Keratinocyte (primary cell): ENCODE measurements around the gene GRB10. TPM values are rescaled to one million over a fixed set of nuclear protein-coding genes. Genes with fewer than 3 reads are reported as not detected.
"Not testable (repeated sequence)": the region's sequence is repeated elsewhere in the genome, so short reads cannot be mapped to it uniquely, and the experiment has no call there.

Experiments used
- DNase-seq: peaks from one replicate; pipeline ENCODE4 v3.0.0-alpha.2; 2011; ENCODE audit warnings: low read depth, missing footprints, low spot score
- FAIRE-seq: peaks from 2 replicates; lab custom pipeline; 2011; peaks lifted over from hg19 to GRCh38; lab: Jason Lieb, UNC
- H2AFZ ChIP-seq: 2 replicates; pipeline ENCODE4 v1.6.0; 2012; ENCODE audit warnings: low read length, control low read depth, inconsistent platforms; ENCODE audit not compliant: control insufficient read depth
- H3K27ac ChIP-seq: 2 replicates; pipeline ENCODE4 v1.5.1; 2011; ENCODE audit warnings: low read length; ENCODE audit not compliant: control insufficient read depth, insufficient read depth
- H3K27me3 ChIP-seq: 3 replicates; pipeline ENCODE4 v1.6.0; 2011; ENCODE audit warnings: low read length; ENCODE audit not compliant: control insufficient read depth, insufficient read depth; ENCODE audit errors: extremely low read depth
- H3K36me3 ChIP-seq, 2 experiments: 2 replicates in 1 of 2; 3 replicates in 1 of 2; pipeline ENCODE4 v1.5.1; 2011; ENCODE audit warnings: low read length in 2 of 2, mild to moderate bottlenecking in 1 of 2; ENCODE audit not compliant: control insufficient read depth in 2 of 2, insufficient read depth in 2 of 2; ENCODE audit errors: extremely low read depth in 1 of 2
- H3K4me1 ChIP-seq: 3 replicates; pipeline ENCODE4 v1.5.1; 2011; ENCODE audit warnings: low read length; ENCODE audit not compliant: control insufficient read depth, insufficient read depth; ENCODE audit errors: extremely low read depth
- H3K4me2 ChIP-seq: 3 replicates; pipeline ENCODE4 v1.6.0; 2011; ENCODE audit warnings: low read depth, low read length; ENCODE audit not compliant: control insufficient read depth, insufficient read depth; ENCODE audit errors: extremely low read depth
- H3K4me3 ChIP-seq, 3 experiments: fragments of 200-600 bp in 1 of 3; sonication (generic) in 1 of 3; 2 replicates in 2 of 3; 3 replicates in 1 of 3; pipeline ENCODE4 v1.5.1; 2011 to 2016; ENCODE audit warnings: low read length in 3 of 3, mild to moderate bottlenecking in 3 of 3, control low read depth in 2 of 3, inconsistent platforms in 1 of 3, low read depth in 1 of 3, mixed read lengths in 1 of 3, mixed run types in 1 of 3, moderate library complexity in 1 of 3; ENCODE audit not compliant: control insufficient read depth in 2 of 3, insufficient read depth in 2 of 3; ENCODE audit errors: extremely low read depth in 1 of 3
- H3K79me2 ChIP-seq: 2 replicates; pipeline ENCODE4 v1.6.0; 2012; ENCODE audit warnings: low read length; ENCODE audit not compliant: control insufficient read depth, insufficient read depth
- H3K9ac ChIP-seq: 3 replicates; pipeline ENCODE4 v1.6.0; 2011; ENCODE audit warnings: low read length; ENCODE audit not compliant: control insufficient read depth, insufficient read depth; ENCODE audit errors: extremely low read depth
- H3K9me1 ChIP-seq: 3 replicates; pipeline ENCODE4 v1.6.0; 2011; ENCODE audit warnings: low read length; ENCODE audit not compliant: control insufficient read depth, insufficient read depth; ENCODE audit errors: extremely low read depth
- H3K9me3 ChIP-seq: 2 replicates; pipeline ENCODE4 v1.5.1; 2012; ENCODE audit warnings: low read depth, low read length; ENCODE audit not compliant: control insufficient read depth
- H4K20me1 ChIP-seq: 3 replicates; pipeline ENCODE4 v1.6.0; 2011; ENCODE audit warnings: low read length; ENCODE audit not compliant: control insufficient read depth, insufficient read depth; ENCODE audit errors: extremely low read depth
- CTCF ChIP-seq, 3 experiments: IDR thresholded peaks in 1 of 3; conservative IDR thresholded peaks in 1 of 3; optimal IDR thresholded peaks in 1 of 3; 2 replicates in 2 of 3; 3 replicates in 1 of 3; pipeline versions ENCODE3 to v1.5.1; 2011; ENCODE audit warnings: low read length in 3 of 3, mild to moderate bottlenecking in 3 of 3, moderate library complexity in 2 of 3, control low read depth in 1 of 3, inconsistent platforms in 1 of 3; ENCODE audit not compliant: insufficient read depth in 2 of 3; ENCODE audit errors: extremely low read depth in 1 of 3
- EZH2 ChIP-seq: IDR thresholded peaks from one replicate; pipeline ENCODE4 v1.6.1; 2012; ENCODE audit warnings: inconsistent platforms, mild to moderate bottlenecking, low read length, moderate library complexity
- dilution Hi-C: fragments of 300-500 bp; cut with MboI; formaldehyde crosslinking; loops from one replicate; pipeline ENCODE4 v1.7.0; 2020; ENCODE audit warnings: low sequenced_read_pairs; ENCODE audit not compliant: extremely low pct_ligation_motif_present
- polyA plus RNA-seq, 5 experiments: library from polyadenylated mRNA; depleted of rRNA in 3 of 5; stranded (reverse) in 3 of 5; stranded (forward) in 1 of 5; unstranded in 1 of 5; fragments of >200 nt; gene quantifications; 1 replicate in 1 of 5; 2 replicates in 3 of 5; 3 replicates in 1 of 5; pipeline versions ENCODE4 v1.2.1 to v1.2.3, GENCODE V29; 2011 to 2012; ENCODE audit warnings: missing spikeins in 2 of 5, low read depth in 1 of 5, low replicate concordance in 1 of 5

GRB10 gene
- polyA plus RNA-seq, 1 donor (not counting 4 experiments of a cell fraction or from before 2014, with no cell fraction given): 4.4 TPM

- Histone ChIP-seq H2AFZ (no peak overlapping the region), H3K36me3 (no peaks in the 10 kb centered on the region), H3K4me1 (no peaks in the 10 kb centered on the region), H3K4me2 (no peak overlapping the region), H3K79me2 (no peaks in the 10 kb centered on the region), H3K27ac (no peak overlapping the region), H3K4me3 (no peak overlapping the region), H3K9ac (no peak overlapping the region), H3K9me1 (no peaks in the 10 kb centered on the region), H3K9me3 (no peaks in the 10 kb centered on the region), H4K20me1 (no peaks in the 10 kb centered on the region), H3K27me3 (peaks cover 8% of the 10 kb centered on the region)
- TF ChIP-seq EZH2 (no peak), CTCF (optimal IDR thresholded peaks at IDR 0.05 in 1 of 3, IDR thresholded peaks at IDR 0.05 in 1 of 3, conservative IDR thresholded peaks at IDR 0.05 in 1 of 3; ENCODE audit: extremely low read depth in 1 of 3, insufficient read depth in 2 of 3, low read length in 3 of 3) (no peak)
- dilution Hi-C loops: no loop called here
- FAIRE-seq: no peak
- no peak for DNase-seq
Measured at GRCh38 chr7:50552139-50552538, 230.6 kb downstream of the GRB10 start.

DNA sequence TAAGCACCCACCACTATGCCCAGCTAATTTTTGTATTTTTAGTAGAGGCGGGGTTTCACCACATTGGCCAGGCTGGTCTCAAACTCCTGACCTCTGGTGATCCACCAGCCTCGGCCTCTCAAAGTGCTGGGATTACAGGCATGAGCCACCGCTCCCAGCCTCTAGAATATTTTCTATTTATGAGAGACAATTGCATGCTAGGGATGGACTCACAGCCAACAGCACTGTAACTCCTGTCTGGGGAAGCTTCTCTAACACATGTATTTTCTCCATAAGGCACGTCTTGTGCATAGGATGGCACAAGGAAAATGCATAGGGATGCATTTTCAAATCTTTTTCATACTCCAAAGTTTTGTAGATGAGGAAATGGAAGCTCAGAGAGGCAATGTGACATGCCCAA lies 237.1 kb downstream of the GRB10 start:
- H3K27me3 ChIP-seq, H3K79me2 ChIP-seq, H3K9me1 ChIP-seq, FAIRE-seq, H3K9ac ChIP-seq, H4K20me1 ChIP-seq, H3K4me1 ChIP-seq, H3K36me3 ChIP-seq, H3K4me3 ChIP-seq, H3K4me2 ChIP-seq, H3K9me3 ChIP-seq, H2AFZ ChIP-seq, dilution Hi-C loops, H3K27ac ChIP-seq, DNase-seq: not testable (repeated sequence)

DNA sequence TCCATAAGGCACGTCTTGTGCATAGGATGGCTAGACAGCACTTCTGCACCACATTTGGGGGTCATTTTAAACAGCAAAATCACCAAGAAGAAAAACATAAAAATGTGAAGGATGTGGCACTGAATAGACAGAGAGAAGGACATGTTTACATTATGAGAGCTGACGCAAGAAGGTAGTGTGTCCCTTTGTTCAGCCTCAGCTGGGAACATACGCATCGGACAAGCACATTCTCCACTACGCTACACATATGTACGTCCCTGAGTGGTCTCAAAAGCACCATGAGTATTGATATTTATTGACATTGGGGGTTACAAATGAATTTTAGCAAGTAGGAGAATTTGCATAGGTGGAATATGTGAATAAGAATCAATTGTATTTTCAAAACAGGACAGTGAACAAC lies 237.7 kb downstream of the GRB10 start:
- dilution Hi-C loops: no loop called here
- no peaks in the 10 kb centered on the region for H3K36me3 ChIP-seq
- H3K27me3 ChIP-seq: no peaks in the 10 kb centered on the region
- no peak overlapping the region for H3K27ac ChIP-seq
- no peak for TF ChIP-seq CTCF (optimal IDR thresholded peaks at IDR 0.05 in 1 of 3, IDR thresholded peaks at IDR 0.05 in 1 of 3, conservative IDR thresholded peaks at IDR 0.05 in 1 of 3; ENCODE audit: extremely low read depth in 1 of 3, insufficient read depth in 2 of 3, low read length in 3 of 3)
- no peak for TF ChIP-seq EZH2
- no peak overlapping the region for H3K4me2 ChIP-seq
- H4K20me1 ChIP-seq: no peaks in the 10 kb centered on the region
- H3K9me3 ChIP-seq: no peaks in the 10 kb centered on the region
- H3K9ac ChIP-seq: no peak overlapping the region
- DNase-seq (no peak), FAIRE-seq (no peak)
- no peak overlapping the region for H2AFZ ChIP-seq
- H3K9me1 ChIP-seq: no peaks in the 10 kb centered on the region
- no peaks in the 10 kb centered on the region for H3K4me1 ChIP-seq
- H3K4me3 ChIP-seq: no peak overlapping the region
- H3K79me2 ChIP-seq: no peaks in the 10 kb centered on the region
